ENCODE data around the gene NSG1. TPM values are rescaled to one million over a fixed set of nuclear protein-coding genes. Genes with fewer than 3 reads are reported as not detected.

Gene NSG1
- total RNA-seq, 1 donor from 2014 or later: 10.6 TPM

GRCh38 chr4:4349867-4350266 lies 37.0 kb upstream of the NSG1 start:
- FAIRE-seq: no peak
- Histone ChIP-seq H3K27me3 (ENCODE audit: insufficient read depth, low read length) (peaks cover 6% of the 10 kb centered on the region), H3K4me2 (ENCODE audit: low read length) (no peak overlapping the region), H4K20me1 (ENCODE audit: insufficient read depth, low read length) (no peaks in the 10 kb centered on the region), H3K27ac (ENCODE audit: low read depth, low read length) (no peak overlapping the region), H2AFZ (ENCODE audit: low read depth, low read length) (no peak overlapping the region), H3K4me1 (ENCODE audit: insufficient read depth, low read length) (no peaks in the 10 kb centered on the region), H3K79me2 (ENCODE audit: insufficient read depth, low read length) (no peaks in the 10 kb centered on the region), H3K36me3 (ENCODE audit: insufficient read depth, low read length) (no peaks in the 10 kb centered on the region), H3K9me3 (ENCODE audit: insufficient read depth, low read depth, low read length) (no peaks in the 10 kb centered on the region), H3K4me3 (ENCODE audit: insufficient read depth, low read depth, low read length) (no peak overlapping the region), H3K9ac (ENCODE audit: low read length) (no peak overlapping the region)
- Mint-ChIP-seq H3K9me3 (ENCODE audit: unreplicated experiment) (peaks cover 8% of the 10 kb centered on the region), H3K36me3 (ENCODE audit: low read depth, unreplicated experiment) (peaks cover 3% of the 10 kb centered on the region), H3K4me3 (ENCODE audit: unreplicated experiment) (no peak overlapping the region), H3K27ac (ENCODE audit: unreplicated experiment) (no peak overlapping the region), H3K4me1 (ENCODE audit: low read depth, unreplicated experiment) (no peaks in the 10 kb centered on the region), H3K27me3 (ENCODE audit: low read depth, unreplicated experiment) (peaks cover 13% of the 10 kb centered on the region)
- no peak for TF ChIP-seq CTCF (IDR thresholded peaks at IDR 0.05; ENCODE audit: insufficient read depth, low read depth, low read length)
- TF ChIP-seq EZH2 (IDR thresholded peaks at IDR 0.05; ENCODE audit: insufficient read depth, low read length): no peak
- DNase-seq (ENCODE audit: low read depth): no peak

- H3K4me1 Mint-ChIP-seq (ENCODE audit: low read depth, unreplicated experiment): no peaks in the 10 kb centered on the region
- Histone ChIP-seq H3K4me1 (ENCODE audit: insufficient read depth, low read length) (no peaks in the 10 kb centered on the region), H3K4me2 (ENCODE audit: low read length) (no peak overlapping the region), H4K20me1 (ENCODE audit: insufficient read depth, low read length) (no peaks in the 10 kb centered on the region), H3K27me3 (ENCODE audit: insufficient read depth, low read length) (peaks cover 14% of the 10 kb centered on the region), H3K9me3 (ENCODE audit: insufficient read depth, low read depth, low read length) (no peaks in the 10 kb centered on the region), H2AFZ (ENCODE audit: low read depth, low read length) (no peak overlapping the region), H3K4me3 (ENCODE audit: insufficient read depth, low read depth, low read length) (no peak overlapping the region), H3K27ac (ENCODE audit: low read depth, low read length) (no peak overlapping the region), H3K9ac (ENCODE audit: low read length) (no peak overlapping the region), H3K79me2 (ENCODE audit: insufficient read depth, low read length) (no peaks in the 10 kb centered on the region), H3K36me3 (ENCODE audit: insufficient read depth, low read length) (no peaks in the 10 kb centered on the region)
- FAIRE-seq (no peak), DNase-seq (ENCODE audit: low read depth) (no peak)
- peaks cover 8% of the 10 kb centered on the region for H3K9me3 Mint-ChIP-seq (ENCODE audit: unreplicated experiment)
- TF ChIP-seq CTCF (IDR thresholded peaks at IDR 0.05; ENCODE audit: insufficient read depth, low read depth, low read length) (no peak), EZH2 (IDR thresholded peaks at IDR 0.05; ENCODE audit: insufficient read depth, low read length) (no peak)
- H3K27ac Mint-ChIP-seq (ENCODE audit: unreplicated experiment): no peak overlapping the region
- H3K27me3 Mint-ChIP-seq (ENCODE audit: low read depth, unreplicated experiment): peaks cover 15% of the 10 kb centered on the region
- H3K4me3 Mint-ChIP-seq (ENCODE audit: unreplicated experiment): no peak overlapping the region
- peaks cover 3% of the 10 kb centered on the region for H3K36me3 Mint-ChIP-seq (ENCODE audit: low read depth, unreplicated experiment)
Observed at GRCh38 chr4:4350909-4351308, 36.0 kb upstream of the NSG1 start.

- Histone ChIP-seq H3K9ac (ENCODE audit: low read length) (no peak overlapping the region), H3K9me3 (ENCODE audit: insufficient read depth, low read depth, low read length) (no peaks in the 10 kb centered on the region), H3K4me2 (ENCODE audit: low read length) (no peak overlapping the region), H3K4me1 (ENCODE audit: insufficient read depth, low read length) (no peaks in the 10 kb centered on the region), H3K36me3 (ENCODE audit: insufficient read depth, low read length) (no peaks in the 10 kb centered on the region), H3K4me3 (ENCODE audit: insufficient read depth, low read depth, low read length) (no peak overlapping the region), H3K79me2 (ENCODE audit: insufficient read depth, low read length) (no peaks in the 10 kb centered on the region), H3K27ac (ENCODE audit: low read depth, low read length) (no peak overlapping the region), H2AFZ (ENCODE audit: low read depth, low read length) (no peak overlapping the region), H3K27me3 (ENCODE audit: insufficient read depth, low read length) (peaks cover 29% of the 10 kb centered on the region), H4K20me1 (ENCODE audit: insufficient read depth, low read length) (no peaks in the 10 kb centered on the region)
- Mint-ChIP-seq H3K27ac (ENCODE audit: unreplicated experiment) (no peak overlapping the region), H3K27me3 (ENCODE audit: low read depth, unreplicated experiment) (peaks cover 22% of the 10 kb centered on the region), H3K36me3 (ENCODE audit: low read depth, unreplicated experiment) (no peaks in the 10 kb centered on the region), H3K9me3 (ENCODE audit: unreplicated experiment) (no peaks in the 10 kb centered on the region), H3K4me1 (ENCODE audit: low read depth, unreplicated experiment) (no peaks in the 10 kb centered on the region), H3K4me3 (ENCODE audit: unreplicated experiment) (no peak overlapping the region)
- DNase-seq (ENCODE audit: low read depth) (no peak), FAIRE-seq (no peak)
- TF ChIP-seq CTCF (IDR thresholded peaks at IDR 0.05; ENCODE audit: insufficient read depth, low read depth, low read length): no peak
- no peak for TF ChIP-seq EZH2 (IDR thresholded peaks at IDR 0.05; ENCODE audit: insufficient read depth, low read length)
Observed at GRCh38 chr4:4355302-4355701, 31.6 kb upstream of the NSG1 start.

Measured in astrocyte (in vitro differentiated cells and primary cell).